Lung (tissue), 12 donors: Measurements from ENCODE around the gene PRDX2. TPM values are rescaled to one million over a fixed set of nuclear protein-coding genes. Genes with fewer than 3 reads are reported as not detected.

Experiments used
- ATAC-seq: fragments of 200-7000 bp; cut with Tn5 transposase; one replicate; pipeline ENCODE4 v1.9.1; 2020; ENCODE audit warnings: moderate number of reproducible peaks; ENCODE audit not compliant: insufficient read depth, low FRiP score
- DNase-seq, 3 donors: peaks; one replicate each; pipeline ENCODE4 v3.0.0-alpha.2; 2013 to 2017
- H3K27ac ChIP-seq, 2 donors: one replicate each; pipeline ENCODE4 v1.5.1; 2013; ENCODE audit warnings: mild to moderate bottlenecking in 2 of 2, moderate library complexity in 2 of 2, control low read depth in 1 of 2, inconsistent platforms in 1 of 2, low read depth in 1 of 2, low read length in 1 of 2
- H3K27me3 ChIP-seq, 3 donors: one replicate each; pipeline ENCODE4 v1.5.1; 2013; ENCODE audit warnings: low read length in 2 of 3; ENCODE audit not compliant: control insufficient read depth in 3 of 3, insufficient read depth in 3 of 3
- H3K36me3 ChIP-seq, 4 donors: one replicate each; pipeline ENCODE4 v1.5.1; 2013; ENCODE audit warnings: low read length in 4 of 4, mild to moderate bottlenecking in 1 of 4, moderate library complexity in 1 of 4; ENCODE audit not compliant: control insufficient read depth in 4 of 4, insufficient read depth in 4 of 4
- H3K4me1 ChIP-seq, 5 donors: one replicate each; pipeline ENCODE4 v1.5.1; 2013; ENCODE audit warnings: low read length in 5 of 5, mild to moderate bottlenecking in 2 of 5, moderate library complexity in 1 of 5; ENCODE audit not compliant: control insufficient read depth in 5 of 5, insufficient read depth in 5 of 5
- H3K4me3 ChIP-seq: one replicate; pipeline ENCODE4 v1.5.1; 2013; ENCODE audit warnings: mild to moderate bottlenecking, control low read depth, moderate library complexity
- H3K9ac ChIP-seq, 2 donors: one replicate each; pipeline ENCODE4 v1.5.1; 2013; ENCODE audit warnings: low read length in 2 of 2, control low read depth in 1 of 2; ENCODE audit not compliant: insufficient read depth in 1 of 2
- H3K9me3 ChIP-seq, 4 donors: one replicate each; pipeline ENCODE4 v1.5.1; 2013; ENCODE audit warnings: low read length in 3 of 4, mild to moderate bottlenecking in 1 of 4, moderate library complexity in 1 of 4; ENCODE audit not compliant: control insufficient read depth in 4 of 4, insufficient read depth in 3 of 4
- CTCF ChIP-seq: IDR thresholded peaks from 2 replicates; pipeline ENCODE4 v1.5.1; 2012; ENCODE audit warnings: mild to moderate bottlenecking; ENCODE audit errors: control extremely low read depth, extremely low read depth
- WGBS, 2 donors: extraction: QIAGEN DNeasy Blood & Tissue Kit; methylation state at CpG; one replicate each; pipeline ENCODE4 v1.1.7; 2013; 5-methylcytosine and 5-hydroxymethylcytosine counted together
- polyA plus RNA-seq, 2 donors: library from polyadenylated mRNA; stranded (reverse); fragments of 200-250 nt; gene quantifications; one replicate each; pipeline ENCODE4 v1.2.1, GENCODE V29; 2013
- total RNA-seq, 2 donors: library from RNA; depleted of rRNA in 1 of 2; stranded (reverse); fragments of >200 nt in 1 of 2; gene quantifications; one replicate each; pipeline ENCODE4 v1.2.1, GENCODE V29; 2014 to 2021
- donor health status: control.
- donor health status: control.
- donor health status: Bipolar disorder and iron deficiency.
- donor health status: healthy.
- donor health status: DM: yes; HTN: yes; CAD: no.

The PRDX2 gene
- total and polyA plus RNA-seq, 4 donors, result 132 to 196 (median 173) TPM

GRCh38 chr19:12789904-12790619 lies 11.5 kb downstream of the PRDX2 start:
- no peaks in the 10 kb centered on the region for H3K36me3 ChIP-seq
- no peak for TF ChIP-seq CTCF
- H3K9ac ChIP-seq, result peak overlapping the region; percentile 42 to 85
- H3K4me1 ChIP-seq, result peaks cover 0 to 72% (median 30%) of the 10 kb centered on the region in 5 donors
- ATAC-seq (peak; percentile 57), DNase-seq (peak; percentile 97 to 98 (median 97))
- no peaks in the 10 kb centered on the region for H3K9me3 ChIP-seq
- peak overlapping the region; percentile 98 to 100 for H3K27ac ChIP-seq
- WGBS, 2 donors, result 0 to 1% methylated on average over 50 to 56 of the region's 56 CpGs
- H3K27me3 ChIP-seq, result no peaks in the 10 kb centered on the region
- H3K4me3 ChIP-seq, result peak overlapping the region; percentile 60

- WGBS, 2 donors, result 1% methylated on average over 17 to 46 of the region's 46 CpGs
These were observed 12.3 kb downstream of the PRDX2 start for GRCh38 chr19:12789098-12789903.

GRCh38 chr19:12788682-12789097 lies 12.9 kb downstream of the PRDX2 start:
- TF ChIP-seq CTCF, result no peak
- Histone ChIP-seq H3K27ac (peak overlapping the region; percentile 98 to 100), H3K9me3 (no peaks in the 10 kb centered on the region), H3K9ac (peak overlapping the region in 1 of 2 donors; percentile 67), H3K4me3 (no peak overlapping the region), H3K27me3 (no peaks in the 10 kb centered on the region), H3K36me3 (no peaks in the 10 kb centered on the region), H3K4me1 (peaks cover 0 to 79% (median 40%) of the 10 kb centered on the region in 5 donors)
- 0 to 1% methylated on average over 12 of the region's 12 CpGs for WGBS, 2 donors
- no peak for ATAC-seq
- DNase-seq, result peak; percentile 88 to 94 (median 91)

More at GRCh38 chr19:12789098-12789903, 12.3 kb downstream of the PRDX2 start:
- no peak for ATAC-seq
- Histone ChIP-seq H3K9ac (peak overlapping the region; percentile 25 to 67), H3K36me3 (no peaks in the 10 kb centered on the region), H3K4me1 (peaks cover 0 to 79% (median 38%) of the 10 kb centered on the region in 5 donors), H3K9me3 (no peaks in the 10 kb centered on the region), H3K27me3 (no peaks in the 10 kb centered on the region), H3K4me3 (peak overlapping the region; percentile 50), H3K27ac (peak overlapping the region; percentile 98 to 100)
- TF ChIP-seq CTCF, result no peak
- DNase-seq, result peak in 1 of 3 donors; percentile 54
